ENCODE data around the gene LGI4.

The LGI4 gene

GRCh38 chr19:35118268-35119020, 16.4 kb downstream of the LGI4 start:
- TF ChIP-seq, protein P1, sequence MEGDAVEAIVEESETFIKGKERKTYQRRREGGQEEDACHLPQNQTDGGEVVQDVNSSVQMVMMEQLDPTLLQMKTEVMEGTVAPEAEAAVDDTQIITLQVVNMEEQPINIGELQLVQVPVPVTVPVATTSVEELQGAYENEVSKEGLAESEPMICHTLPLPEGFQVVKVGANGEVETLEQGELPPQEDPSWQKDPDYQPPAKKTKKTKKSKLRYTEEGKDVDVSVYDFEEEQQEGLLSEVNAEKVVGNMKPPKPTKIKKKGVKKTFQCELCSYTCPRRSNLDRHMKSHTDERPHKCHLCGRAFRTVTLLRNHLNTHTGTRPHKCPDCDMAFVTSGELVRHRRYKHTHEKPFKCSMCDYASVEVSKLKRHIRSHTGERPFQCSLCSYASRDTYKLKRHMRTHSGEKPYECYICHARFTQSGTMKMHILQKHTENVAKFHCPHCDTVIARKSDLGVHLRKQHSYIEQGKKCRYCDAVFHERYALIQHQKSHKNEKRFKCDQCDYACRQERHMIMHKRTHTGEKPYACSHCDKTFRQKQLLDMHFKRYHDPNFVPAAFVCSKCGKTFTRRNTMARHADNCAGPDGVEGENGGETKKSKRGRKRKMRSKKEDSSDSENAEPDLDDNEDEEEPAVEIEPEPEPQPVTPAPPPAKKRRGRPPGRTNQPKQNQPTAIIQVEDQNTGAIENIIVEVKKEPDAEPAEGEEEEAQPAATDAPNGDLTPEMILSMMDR (IDR thresholded peaks at IDR 0.05; ENCODE audit: insufficient read depth, low read length, poor library complexity, severe bottlenecking): no peak
- Histone ChIP-seq H3K36me3 (ENCODE audit: low read length) (no peaks in the 10 kb centered on the region), H3K9me3 (ENCODE audit: insufficient read depth, low read length) (no peaks in the 10 kb centered on the region), H4K20me1 (ENCODE audit: low read depth, low read length) (no peaks in the 10 kb centered on the region), H3K4me2 (ENCODE audit: low read depth, low read length, poor library complexity, severe bottlenecking) (no peak overlapping the region), H3K79me2 (ENCODE audit: insufficient read depth, low read length) (no peaks in the 10 kb centered on the region), H2AFZ (ENCODE audit: low read depth, low read length, severe bottlenecking) (no peak overlapping the region), H3K4me3 (ENCODE audit: insufficient read depth, low read length, poor library complexity, severe bottlenecking) (no peak overlapping the region), H3K27ac (ENCODE audit: low read depth, low read length) (no peak overlapping the region), H3K9me2 (replicated peaks; ENCODE audit: insufficient read depth, low read length) (no peaks in the 10 kb centered on the region), H3K27me3 (ENCODE audit: low read length) (no peaks in the 10 kb centered on the region), H3F3A (ENCODE audit: insufficient read depth) (no peaks in the 10 kb centered on the region), H3K9ac (ENCODE audit: low read length) (no peak overlapping the region)

GRCh38 chr19:35117799-35118198, 17.1 kb downstream of the LGI4 start:
- H3K36me3 ChIP-seq (ENCODE audit: low read length): no peaks in the 10 kb centered on the region
- no peaks in the 10 kb centered on the region for H3F3A ChIP-seq (ENCODE audit: insufficient read depth)
- H3K4me3 ChIP-seq (ENCODE audit: insufficient read depth, low read length, poor library complexity, severe bottlenecking): no peak overlapping the region
- H3K4me2 ChIP-seq (ENCODE audit: low read depth, low read length, poor library complexity, severe bottlenecking): no peak overlapping the region
- no peak overlapping the region for H2AFZ ChIP-seq (ENCODE audit: low read depth, low read length, severe bottlenecking)
- H4K20me1 ChIP-seq (ENCODE audit: low read depth, low read length): no peaks in the 10 kb centered on the region
- no peaks in the 10 kb centered on the region for H3K79me2 ChIP-seq (ENCODE audit: insufficient read depth, low read length)
- H3K9ac ChIP-seq (ENCODE audit: low read length): no peak overlapping the region
- no peak for TF ChIP-seq EZH2phosphoT487 (conservative IDR thresholded peaks at IDR 0.05; ENCODE audit: low read length)
- TF ChIP-seq, protein P1 (IDR thresholded peaks at IDR 0.05; ENCODE audit: insufficient read depth, low read length, poor library complexity, severe bottlenecking): no peak
- H3K27ac ChIP-seq (ENCODE audit: low read depth, low read length): no peak overlapping the region
- no peaks in the 10 kb centered on the region for H3K9me3 ChIP-seq (ENCODE audit: insufficient read depth, low read length)
- H3K9me2 ChIP-seq (replicated peaks; ENCODE audit: insufficient read depth, low read length): no peaks in the 10 kb centered on the region
- no peaks in the 10 kb centered on the region for H3K27me3 ChIP-seq (ENCODE audit: low read length)

- H4K20me1 ChIP-seq (ENCODE audit: low read depth, low read length): no peaks in the 10 kb centered on the region
- H3K27me3 ChIP-seq (ENCODE audit: low read length): no peaks in the 10 kb centered on the region
- no peaks in the 10 kb centered on the region for H3K36me3 ChIP-seq (ENCODE audit: low read length)
- no peak overlapping the region for H2AFZ ChIP-seq (ENCODE audit: low read depth, low read length, severe bottlenecking)
- no peaks in the 10 kb centered on the region for H3K9me3 ChIP-seq (ENCODE audit: insufficient read depth, low read length)
- H3K27ac ChIP-seq (ENCODE audit: low read depth, low read length): no peak overlapping the region
- TF ChIP-seq EZH2phosphoT487 (conservative IDR thresholded peaks at IDR 0.05; ENCODE audit: low read length): no peak
- TF ChIP-seq, protein P1 (IDR thresholded peaks at IDR 0.05; ENCODE audit: insufficient read depth, low read length, poor library complexity, severe bottlenecking): no peak
- H3K79me2 ChIP-seq (ENCODE audit: insufficient read depth, low read length): no peaks in the 10 kb centered on the region
- no peaks in the 10 kb centered on the region for H3K9me2 ChIP-seq (replicated peaks; ENCODE audit: insufficient read depth, low read length)
- no peak overlapping the region for H3K4me3 ChIP-seq (ENCODE audit: insufficient read depth, low read length, poor library complexity, severe bottlenecking)
- H3F3A ChIP-seq (ENCODE audit: insufficient read depth): no peaks in the 10 kb centered on the region
- H3K9ac ChIP-seq (ENCODE audit: low read length): no peak overlapping the region
- H3K4me2 ChIP-seq (ENCODE audit: low read depth, low read length, poor library complexity, severe bottlenecking): no peak overlapping the region
Measured at GRCh38 chr19:35117116-35117515, 17.7 kb downstream of the LGI4 start.
